KBM-7 (cell line): ENCODE results near the gene GALNT15.

Source experiments
- DNase-seq: peaks from one replicate; pipeline ENCODE4 v3.0.0-alpha.2; 2015
- in situ Hi-C: fragments of 300-500 bp; cut with MboI; formaldehyde crosslinking; loops from 2 replicates; pipeline ENCODE4 v1.14.3; 2020; ENCODE audit warnings: low sequenced_read_pairs, low pct_unique_long_range_greater_than_20kb, mixed read lengths

Gene GALNT15

DNA sequence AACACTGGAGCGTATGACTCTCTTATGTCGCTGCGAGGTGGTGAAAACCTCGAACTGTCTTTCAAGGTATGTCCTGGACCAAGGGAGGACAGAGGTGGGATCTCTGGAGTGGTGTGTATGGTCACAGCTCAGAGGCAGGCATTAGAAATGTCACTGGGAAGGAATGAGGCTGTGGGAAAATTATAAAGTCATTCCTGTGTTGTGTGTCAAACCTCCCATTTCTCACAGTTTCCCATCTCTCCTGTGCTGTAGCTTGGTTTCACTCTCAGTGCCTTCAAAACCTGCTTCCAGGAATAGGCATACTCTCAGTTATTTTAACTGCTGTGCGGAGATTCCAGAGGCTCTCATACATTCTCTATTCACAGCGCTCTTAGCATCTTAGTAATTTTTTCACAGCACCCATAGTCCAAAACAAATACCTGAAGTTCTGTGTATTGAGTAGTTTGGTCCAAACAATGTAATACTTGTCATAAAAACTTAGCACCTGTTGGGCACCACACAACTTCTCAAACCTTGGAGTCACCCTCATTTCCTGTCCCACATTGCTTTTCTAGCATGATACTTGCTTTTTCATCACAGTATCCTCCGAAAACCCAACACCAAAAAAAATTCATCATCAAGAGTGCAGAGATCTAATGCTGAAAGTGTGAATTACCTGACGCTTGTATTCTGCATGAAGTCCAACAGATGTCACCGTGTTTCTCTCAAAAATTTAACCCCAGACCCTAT, 36.9 kb downstream of the GALNT15 start:
- in situ Hi-C loops, result no loop called here
- DNase-seq, result no peak

DNA sequence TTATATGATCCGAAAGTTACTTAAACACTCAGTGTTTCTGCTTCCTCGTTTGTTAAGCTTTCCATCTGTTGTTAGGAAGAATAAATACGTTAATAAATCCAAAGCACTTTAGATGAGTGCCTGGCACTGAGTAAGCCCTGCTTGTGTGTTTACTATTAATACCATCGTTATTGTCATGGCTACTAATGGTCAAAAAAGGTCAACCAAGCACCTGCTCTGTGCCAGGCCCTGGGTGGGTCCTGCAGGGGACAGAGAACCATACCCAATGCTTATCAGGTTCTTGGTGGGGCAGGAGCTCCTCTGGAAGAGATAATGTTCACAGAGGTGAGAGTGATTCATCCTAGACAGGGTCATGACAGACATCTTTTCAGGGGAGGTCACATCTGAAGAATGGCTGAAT, 39.9 kb downstream of the GALNT15 start:
- in situ Hi-C loops, result no loop called here
- no peak for DNase-seq

DNA sequence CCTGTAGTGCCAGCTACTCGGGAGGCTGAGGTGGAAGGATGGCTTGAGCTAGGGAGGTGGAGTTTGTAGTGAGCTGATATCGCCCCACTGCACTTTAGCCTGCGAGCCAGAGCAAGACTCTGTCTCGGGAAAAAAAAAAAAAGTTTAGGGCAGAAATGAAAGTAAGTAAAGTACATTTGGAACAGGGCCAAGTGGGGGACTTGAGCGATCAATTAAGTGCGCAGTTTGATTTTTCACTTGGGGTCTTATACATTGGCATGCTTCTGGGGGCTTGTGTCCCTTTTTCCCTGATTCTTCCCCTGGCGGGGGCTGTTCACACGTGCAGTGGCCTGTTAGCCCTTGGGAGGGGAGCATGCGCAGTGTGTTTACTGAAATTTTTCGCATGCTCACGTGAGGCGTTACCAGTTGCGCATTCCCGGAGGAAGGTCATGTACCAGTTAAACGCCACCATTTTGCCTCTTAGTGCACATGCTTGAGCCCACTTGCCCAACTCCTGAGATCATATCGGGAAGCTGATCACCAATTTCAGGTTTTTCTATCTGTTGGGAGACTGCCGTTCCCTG, 42.0 kb downstream of the GALNT15 start:
- DNase-seq, result no peak
- in situ Hi-C loops, result no loop called here

DNA sequence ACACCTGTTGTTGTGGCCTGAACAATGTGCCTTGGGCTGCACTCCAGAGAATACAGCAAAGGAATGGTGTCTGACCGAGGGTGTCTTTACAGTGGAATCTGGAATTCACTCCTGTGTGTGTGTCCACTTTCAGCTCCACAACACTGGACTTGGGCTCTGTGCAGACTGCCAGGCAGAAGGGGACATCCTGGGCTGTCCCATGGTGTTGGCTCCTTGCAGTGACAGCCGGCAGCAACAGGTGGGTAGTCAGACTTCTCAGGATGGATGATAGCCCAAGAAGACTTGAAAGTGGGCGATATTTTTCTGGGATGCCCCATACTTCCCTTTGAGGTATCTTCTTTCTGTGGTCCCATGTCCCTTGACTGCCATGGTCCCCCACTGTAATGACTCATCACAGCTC, 45.3 kb downstream of the GALNT15 start:
- no peak for DNase-seq
- in situ Hi-C loops, result no loop called here

DNA sequence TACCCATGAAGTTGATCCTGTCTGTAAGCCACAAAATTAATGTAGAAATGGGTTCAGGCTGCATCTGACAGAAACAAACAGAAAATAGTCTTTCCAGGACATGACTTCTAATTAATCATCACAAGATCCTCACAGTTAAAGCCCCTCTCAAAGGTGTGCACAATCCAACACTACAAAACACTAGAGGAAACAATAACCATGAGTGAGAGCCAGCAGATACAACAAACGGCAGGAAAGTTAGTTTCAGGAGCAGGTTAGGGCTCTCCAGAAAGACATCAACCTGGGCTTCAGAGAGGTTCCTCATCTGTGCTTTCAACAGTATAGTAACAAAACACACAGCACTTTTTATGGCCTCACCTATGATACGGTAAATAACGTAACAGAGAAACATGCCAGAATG, 47.5 kb downstream of the GALNT15 start:
- no peak for DNase-seq
- in situ Hi-C loops, result no loop called here

DNA sequence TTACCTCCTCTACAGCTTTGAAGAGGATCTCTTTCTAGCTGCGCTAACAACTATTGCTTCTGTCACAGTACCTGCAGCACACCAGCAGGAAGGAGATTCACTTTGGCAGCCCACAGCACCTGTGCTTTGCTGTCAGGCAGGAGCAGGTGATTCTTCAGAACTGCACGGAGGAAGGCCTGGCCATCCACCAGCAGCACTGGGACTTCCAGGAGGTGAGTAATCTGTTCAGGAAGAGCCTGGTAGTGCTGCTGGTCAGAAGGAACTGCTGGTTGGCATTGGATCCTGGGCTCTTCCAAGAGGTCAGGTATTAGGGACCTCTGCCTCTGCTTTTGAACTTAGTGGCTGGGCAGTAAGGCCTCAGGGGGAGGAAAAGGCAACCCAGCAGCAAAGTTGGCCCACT, 48.1 kb downstream of the GALNT15 start:
- in situ Hi-C loops, result no loop called here
- no peak for DNase-seq

DNA sequence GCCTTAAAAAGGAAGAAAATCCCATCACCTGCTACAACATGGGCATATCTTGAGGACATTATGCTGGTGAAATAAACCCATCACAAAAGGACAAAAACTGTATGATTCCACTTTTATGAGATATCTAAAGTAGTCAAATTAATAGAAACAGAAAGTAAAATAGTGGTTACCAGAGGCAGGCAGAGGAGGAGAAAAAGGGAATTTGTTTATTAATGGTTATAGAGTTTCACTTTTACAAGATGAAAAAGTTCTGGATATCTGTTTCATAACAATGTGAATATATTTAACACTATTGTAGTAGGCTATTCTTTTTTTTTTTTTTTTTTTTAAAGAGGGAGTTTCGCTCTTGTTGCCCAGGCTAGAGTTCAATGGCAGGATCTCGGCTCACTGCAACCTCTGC, 49.8 kb downstream of the GALNT15 start:
- no peak for DNase-seq
- in situ Hi-C loops, result no loop called here

DNA sequence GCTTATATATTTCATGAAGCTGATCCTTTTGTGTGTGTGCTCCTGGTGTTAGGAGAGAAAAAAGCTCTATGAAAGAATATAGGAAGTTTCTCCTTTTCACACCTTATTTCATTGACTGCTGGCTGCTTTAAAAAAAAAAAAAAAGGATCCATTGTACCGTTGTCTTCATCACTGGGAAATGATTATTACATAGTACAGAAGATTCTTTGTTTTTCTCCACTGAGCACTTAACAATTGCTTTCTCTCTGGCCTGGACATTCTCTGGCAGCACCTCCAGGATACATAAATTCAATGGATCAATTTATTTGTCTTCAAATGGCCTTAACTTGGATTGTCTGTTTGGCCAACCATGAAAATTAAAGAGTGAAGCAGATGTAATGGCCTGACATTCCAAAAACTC, 53.1 kb downstream of the GALNT15 start:
- DNase-seq, result no peak
- in situ Hi-C loops, result no loop called here

DNA sequence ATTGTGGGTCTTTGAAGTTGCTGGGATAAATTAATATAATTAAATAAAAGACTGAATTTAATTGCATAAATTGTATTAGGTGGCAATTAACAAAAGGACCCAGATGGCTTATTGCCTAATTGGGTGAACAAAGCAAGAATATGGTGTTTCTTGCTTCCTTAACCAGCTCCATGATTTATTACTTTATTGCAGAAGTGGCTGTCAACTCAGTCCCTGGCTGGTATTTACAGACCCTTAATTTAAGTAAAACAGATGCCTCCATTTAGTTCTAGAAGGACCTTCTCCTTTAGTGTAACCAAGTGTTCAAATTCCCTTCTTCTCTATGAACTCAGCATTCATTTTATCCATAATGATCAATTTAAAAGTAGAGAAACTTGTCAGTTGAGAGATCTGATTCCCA, 55.2 kb downstream of the GALNT15 start:
- in situ Hi-C loops, result no loop called here
- DNase-seq, result no peak

DNA sequence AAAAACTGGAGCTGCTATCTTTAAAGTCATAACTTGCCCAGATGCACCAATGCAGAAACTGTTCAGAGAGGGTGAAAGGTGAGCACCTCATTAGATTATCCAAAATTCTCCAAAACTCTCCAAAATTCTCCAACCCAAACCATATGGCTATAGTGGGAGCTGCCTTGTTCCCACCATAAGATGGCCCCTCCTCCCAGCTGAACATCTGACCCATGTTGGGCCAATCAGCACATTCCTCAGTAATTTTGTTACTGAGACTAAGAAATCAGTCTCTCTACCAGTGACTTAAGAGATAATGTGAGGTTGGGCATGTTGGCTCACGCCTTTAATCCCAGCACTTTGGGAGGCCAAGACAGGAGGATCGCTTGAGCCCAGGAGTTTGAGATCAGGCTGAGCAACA, 57.5 kb downstream of the GALNT15 start:
- no peak for DNase-seq
- in situ Hi-C loops, result no loop called here

DNA sequence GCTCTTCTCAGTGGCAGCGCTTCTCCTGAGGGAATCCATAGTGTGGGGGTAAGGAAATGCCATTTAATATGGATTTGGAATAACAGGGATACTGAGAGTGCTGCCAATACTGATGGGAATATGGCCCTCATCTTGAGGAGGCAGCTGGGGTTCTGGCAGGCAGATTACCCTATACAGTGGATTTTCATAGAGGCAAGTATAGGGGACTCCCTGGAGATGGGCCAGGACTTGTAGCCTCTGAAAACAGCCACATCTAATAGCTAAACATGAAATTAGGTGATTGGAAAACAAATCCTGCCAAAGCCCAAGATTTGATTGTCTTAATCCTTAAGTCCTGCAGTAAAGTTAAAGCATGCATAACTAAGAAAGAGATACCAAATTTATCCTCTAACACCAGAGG, 59.3 kb downstream of the GALNT15 start:
- in situ Hi-C loops, result no loop called here
- no peak for DNase-seq

DNA sequence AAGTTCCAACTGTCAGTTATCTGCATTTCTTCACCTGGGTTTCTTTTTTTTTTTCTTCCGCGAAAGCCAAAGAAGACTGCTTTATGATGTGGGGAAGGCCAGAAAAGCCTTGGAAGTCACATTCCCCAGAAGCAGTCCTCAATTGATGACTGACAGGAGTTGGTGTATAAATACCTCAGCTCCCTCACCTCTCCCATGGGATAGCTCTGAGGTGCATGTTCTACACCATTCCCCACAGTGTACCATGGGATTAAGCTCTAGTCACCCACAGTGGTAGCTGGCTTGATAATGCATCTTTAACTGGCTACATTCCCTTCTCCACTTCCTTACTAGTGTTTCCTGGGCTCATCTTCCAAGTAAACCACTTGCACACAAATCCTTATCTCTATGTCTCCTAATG, 59.8 kb downstream of the GALNT15 start:
- no peak for DNase-seq
- in situ Hi-C loops, result no loop called here

DNA sequence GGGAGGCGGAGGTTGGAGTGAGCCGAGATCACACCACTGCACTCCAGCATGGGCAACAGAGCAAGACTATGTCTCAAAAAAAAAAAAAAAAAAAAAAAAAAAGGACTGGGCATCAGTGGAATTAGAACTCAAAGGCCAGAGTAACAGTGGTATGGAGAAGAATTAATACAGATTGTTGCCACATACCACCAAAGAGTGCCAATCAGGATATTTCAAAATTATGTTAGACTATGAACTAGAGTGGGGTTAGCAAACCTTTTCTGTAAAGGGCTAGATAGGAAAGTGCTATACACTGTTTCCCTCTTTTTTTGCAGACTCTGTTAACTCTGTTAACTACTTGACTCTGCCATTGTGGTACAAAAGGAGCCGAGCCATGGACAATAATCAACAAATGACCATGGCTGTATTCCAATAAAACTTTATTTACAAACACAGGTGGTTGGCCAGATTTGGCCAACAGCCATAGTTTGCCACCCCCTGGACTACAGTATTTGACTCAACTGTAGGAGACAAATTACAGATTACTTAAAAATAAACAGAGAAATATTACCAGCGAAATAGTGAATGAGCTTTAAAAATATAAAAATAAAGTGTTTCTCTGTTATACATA, 61.7 kb downstream of the GALNT15 start:
- in situ Hi-C loops, result no loop called here

DNA sequence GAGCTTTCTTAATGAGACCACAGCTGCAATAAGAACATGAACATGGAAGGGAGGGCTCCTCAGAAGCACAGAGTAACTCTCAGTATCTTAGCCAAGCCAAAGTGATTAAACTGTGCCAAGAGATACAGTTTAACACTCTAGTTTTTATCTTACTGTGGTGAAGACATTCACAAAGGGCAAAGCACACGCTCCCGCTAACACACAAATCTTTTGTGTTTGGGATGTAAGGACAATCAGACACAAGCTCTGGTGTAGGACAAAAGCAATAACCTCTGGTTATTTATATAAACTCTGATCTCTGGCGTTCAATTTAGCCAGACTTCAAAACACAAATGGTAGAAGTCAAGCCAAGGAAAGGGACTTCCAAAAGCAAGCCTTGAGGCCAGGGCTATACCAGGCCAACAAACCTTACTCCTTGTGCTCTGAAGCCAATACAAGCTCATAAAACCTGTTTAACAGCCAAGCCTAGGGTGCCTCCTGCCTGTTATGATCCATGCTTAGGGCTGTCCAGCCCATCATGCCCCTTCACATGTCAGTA, 62.4 kb downstream of the GALNT15 start:
- no peak for DNase-seq
- in situ Hi-C loops, result no loop called here

More for the DNA sequence above, 61.7 kb downstream of the GALNT15 start:
- DNase-seq, result no peak

DNA sequence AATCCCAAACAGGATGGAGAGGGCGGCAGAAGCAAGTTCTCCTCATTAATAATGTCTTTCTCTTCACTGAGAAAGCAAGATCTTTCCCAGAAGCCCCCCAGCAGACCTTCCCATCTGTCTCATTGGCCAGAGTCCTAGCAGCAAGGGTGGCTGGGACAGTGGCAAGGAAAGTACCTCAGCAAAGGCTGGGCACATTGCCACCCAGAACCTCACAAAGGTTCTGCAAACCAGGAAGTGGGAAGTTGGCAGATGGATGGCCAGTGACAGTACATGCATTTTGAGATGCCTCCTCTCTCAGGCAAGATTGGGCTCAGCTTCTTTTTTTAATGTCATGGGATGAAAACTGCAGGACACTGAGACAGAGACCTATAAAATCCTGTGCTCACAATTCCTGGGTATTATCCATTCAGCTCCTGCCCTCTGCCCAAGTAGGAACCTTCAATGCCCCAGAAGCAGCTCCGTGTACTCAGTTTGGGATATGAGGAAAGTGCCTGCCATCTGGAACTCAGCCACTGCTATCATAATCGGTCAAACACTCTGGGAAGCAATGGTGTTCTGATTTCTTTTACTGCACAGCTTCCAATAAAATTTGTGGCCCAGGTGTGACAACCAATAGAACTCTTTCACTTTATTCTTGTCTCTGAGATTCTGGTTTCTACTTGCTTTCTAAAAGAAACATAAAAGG, 64.7 kb downstream of the GALNT15 start:
- in situ Hi-C loops, result no loop called here
- DNase-seq, result no peak

DNA sequence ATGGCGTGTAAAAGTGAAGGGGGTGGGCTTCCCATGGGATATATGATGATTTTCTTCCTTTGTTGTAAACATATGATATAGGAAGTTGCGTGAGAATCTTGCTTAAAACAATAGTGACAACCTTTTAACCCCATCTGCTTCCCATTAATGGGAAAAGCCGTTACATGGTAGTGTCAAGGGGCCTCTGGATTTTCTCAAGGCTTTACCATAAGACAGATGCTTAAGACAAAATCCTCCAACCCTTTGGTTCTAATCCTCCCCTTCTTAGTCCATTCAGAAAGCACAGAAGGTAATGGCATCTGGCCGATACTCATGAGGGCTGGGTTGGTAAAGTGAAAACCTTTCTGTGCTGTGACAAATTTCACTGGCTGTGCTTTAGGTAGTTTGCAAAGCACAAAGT, 65.3 kb downstream of the GALNT15 start:
- in situ Hi-C loops, result no loop called here
- DNase-seq, result no peak

DNA sequence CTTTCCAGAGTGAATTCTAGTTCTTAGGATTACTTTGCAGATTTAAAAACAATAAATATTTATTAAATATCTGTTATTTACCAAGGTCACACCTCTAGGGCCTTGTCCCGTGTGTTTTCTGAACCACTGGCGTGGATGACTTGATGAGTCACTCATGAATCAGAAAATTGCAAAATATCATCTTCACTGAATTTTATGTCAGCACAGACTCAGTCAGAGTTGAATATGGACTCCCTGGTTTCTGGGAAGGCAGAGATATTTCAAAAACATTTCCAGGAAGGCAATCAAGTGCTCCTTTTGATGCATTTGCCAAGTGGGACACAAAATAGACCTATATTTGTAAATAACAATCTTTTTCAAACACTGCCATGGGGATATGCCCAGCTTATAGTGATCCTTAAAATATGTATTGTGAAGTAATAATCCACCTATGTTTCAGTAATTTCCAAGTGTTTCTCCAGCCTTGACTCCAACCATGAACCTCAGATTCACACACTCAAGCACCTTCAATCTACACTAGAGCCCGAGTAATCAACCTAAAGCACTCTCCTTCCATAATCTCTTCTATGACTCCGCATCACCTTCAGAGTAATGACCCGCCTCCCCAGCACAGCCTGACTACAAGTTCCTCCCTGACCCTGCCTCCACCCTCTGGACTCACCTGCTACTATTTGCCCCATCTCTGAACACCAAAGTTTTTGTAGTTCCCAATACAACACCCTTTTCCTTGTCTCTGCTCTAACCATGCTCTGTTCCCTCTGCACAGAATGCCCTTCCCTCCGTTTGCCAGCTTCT, 65.9 kb downstream of the GALNT15 start:
- no peak for DNase-seq
- in situ Hi-C loops, result no loop called here

DNA sequence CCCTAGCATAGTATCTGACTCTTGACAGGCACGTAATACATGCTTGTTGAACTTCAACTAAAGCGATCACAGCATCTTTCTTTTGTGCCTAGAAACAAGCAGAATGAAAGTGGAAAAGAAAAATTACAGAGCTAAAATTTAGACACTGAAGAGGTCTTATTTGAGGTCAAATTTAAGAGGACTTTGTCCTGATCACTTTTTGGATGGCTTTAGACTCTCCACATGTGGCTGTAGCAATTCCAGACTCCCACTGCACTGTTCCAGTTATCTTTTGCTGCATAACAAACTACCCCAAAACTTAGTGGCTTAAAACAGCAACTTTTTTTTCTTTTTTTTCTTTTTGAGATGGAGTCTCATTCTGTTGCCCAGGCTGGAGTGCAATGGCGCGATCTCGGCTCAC, 66.7 kb downstream of the GALNT15 start:
- DNase-seq, result no peak
- in situ Hi-C loops, result no loop called here

DNA sequence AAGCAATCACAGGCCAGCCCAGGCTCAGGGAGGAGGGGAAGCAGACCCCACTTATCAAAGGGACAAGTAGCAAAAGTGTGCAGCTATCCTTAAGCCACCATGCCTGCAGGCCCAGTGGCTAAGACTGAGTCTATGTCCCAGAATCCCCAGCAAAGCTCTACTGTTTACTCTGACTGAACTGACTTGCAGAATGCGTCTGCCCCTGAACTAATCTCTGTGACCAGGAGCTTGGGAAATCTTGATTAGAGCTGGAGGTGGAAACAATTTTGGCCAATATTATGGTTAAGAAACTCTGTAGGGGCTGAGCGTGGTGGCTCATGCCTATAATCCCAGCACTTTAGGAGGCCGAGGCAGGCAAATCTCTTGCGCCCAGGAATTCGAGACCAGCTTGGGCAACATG, 67.7 kb downstream of the GALNT15 start:
- in situ Hi-C loops, result no loop called here
- no peak for DNase-seq
